Activated T-cell treated with anti-CD3 and anti-CD28 coated beads, Interleukin-2, amount 50 U/mL, for 48 hours (primary cell): Measurements from ENCODE around the gene RIPOR3.
"Not testable (repeated sequence)": the region's sequence is repeated elsewhere in the genome, so short reads cannot be mapped to it uniquely, and the experiment has no call there.

ENCODE experiments used
- DNase-seq, 2 experiments: peaks; one replicate each; pipeline ENCODE4 v3.0.0-alpha.2; 2020

Gene RIPOR3

DNA sequence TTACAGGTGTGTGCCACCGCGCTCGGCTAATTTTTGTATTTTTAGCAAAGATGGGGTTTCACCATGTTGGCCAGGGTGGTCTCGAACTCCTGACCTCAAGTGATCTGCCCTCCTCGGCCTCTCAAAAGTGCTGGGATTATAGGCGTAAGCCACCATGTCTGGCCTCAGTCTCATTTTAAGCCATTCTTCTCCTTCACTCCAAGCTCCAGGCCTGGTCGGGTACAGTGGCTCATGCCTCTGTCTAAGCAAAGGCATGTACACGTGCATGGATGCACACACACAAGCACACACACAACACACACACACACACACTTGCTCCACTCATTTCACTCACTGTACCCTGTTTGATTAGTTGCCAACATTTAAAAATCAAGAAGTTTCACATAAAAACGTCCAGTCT lies 32.3 kb upstream of the RIPOR3 start:
- DNase-seq, result no peak

DNA sequence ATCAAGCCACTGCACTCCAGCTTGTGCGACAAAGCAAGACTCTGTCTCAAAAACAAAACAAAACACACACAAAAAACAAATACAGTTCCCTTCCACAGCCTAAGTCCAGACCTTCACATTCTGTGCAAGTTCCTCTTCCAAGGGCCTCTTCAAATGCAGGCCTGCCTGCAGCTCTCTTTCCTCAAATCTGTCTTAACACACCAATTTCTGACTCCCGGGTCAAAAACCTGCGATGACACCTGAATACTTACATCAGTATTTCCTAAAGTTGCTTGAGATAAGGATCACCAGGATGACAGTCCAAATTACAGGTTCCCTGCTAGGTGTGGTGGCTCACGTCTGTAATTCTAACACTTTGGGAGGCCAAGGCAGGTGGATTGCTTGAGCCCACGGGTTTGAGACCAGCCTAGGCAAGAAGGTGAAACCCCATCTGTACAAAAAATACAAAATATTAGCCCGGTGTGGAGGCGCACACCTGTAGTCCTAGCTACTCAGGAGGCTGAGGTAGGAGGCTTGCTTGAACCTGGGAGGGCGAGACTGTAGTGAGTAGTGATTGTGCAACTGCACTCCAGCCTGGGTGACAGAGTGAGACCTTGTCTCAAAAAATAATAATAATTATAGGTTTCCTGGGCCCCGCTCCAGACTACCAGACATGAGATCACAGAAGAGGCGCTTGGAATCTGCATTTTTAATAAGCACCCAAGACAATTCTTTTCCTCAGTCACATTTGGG lies 31.2 kb upstream of the RIPOR3 start:
- no peak for DNase-seq

DNA sequence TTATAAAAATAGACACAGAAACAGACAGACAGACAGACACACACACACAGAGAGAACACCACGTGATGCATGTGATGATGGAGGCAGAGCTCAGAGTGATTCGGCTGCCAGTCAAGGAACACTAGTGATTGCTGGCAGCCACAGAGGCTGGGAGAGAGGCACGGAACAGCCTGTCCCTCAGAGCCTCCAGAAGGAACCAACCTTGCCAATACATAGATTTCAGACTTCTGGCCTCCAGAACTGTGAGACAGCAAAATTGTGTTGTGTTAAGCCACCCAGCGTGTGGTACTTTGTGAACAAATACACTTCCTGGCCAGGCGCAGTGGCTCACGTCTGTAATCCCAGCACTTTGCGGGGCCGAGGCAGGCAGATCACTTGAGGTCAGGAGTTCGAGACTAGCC lies 30.5 kb upstream of the RIPOR3 start:
- no peak for DNase-seq

DNA sequence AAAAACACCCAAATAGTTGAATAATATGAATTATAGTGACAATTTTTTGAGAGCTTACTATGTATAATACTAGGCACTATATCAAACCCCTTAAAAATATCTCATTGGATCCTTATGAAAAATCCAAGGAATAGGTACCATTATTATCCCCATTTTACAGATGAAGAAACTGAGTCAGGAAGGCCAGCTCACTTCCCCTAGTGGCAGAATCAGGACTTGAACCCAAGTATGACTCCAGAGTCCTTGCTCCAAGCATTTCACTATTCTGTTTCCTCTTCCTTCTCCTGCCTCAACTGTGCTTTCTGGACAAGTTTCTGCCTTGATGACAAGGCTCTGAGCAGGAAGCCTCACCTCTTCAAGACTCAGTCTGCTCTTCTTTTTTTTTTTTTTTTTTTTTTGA lies 29.2 kb upstream of the RIPOR3 start:
- DNase-seq, result no peak

DNA sequence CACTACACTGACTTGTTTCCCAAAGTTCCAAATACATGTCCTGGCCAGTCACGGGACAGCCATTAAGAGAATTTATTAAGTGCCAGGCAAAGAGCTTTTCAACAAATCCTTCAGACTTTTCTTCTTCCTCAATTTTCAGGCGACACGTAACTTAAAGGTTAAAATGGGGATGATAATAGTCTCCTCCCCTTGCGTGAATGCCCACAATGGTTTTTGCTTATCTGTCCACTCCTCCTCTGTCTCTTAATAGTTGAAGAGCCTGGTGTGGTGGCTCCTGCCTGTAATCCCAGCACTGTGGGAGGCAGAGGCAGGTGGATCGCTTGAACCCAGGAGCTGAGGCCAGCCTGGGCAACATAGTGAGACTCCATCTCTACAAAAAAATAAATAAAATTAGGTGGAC lies 28.7 kb upstream of the RIPOR3 start:
- no peak for DNase-seq

DNA sequence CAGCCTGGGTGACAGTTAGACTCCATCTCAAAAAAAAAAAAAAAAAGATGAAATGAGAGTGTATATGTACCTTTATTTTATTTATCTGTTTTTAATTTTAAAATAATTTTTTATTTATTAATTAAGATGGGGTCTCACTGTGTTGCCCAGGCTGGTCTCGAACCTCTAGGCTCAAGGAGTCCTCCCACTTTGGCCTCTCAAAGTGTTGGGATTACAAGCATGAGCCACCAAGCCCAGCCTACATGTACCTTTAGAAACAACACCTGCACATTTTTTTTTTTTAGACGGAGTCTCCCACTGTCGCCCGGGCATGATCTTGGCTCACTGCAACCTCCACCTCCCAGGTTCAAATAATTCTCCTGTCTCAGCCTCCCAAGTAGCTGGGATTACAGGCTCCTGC lies 28.0 kb upstream of the RIPOR3 start:
- no peak for DNase-seq

DNA sequence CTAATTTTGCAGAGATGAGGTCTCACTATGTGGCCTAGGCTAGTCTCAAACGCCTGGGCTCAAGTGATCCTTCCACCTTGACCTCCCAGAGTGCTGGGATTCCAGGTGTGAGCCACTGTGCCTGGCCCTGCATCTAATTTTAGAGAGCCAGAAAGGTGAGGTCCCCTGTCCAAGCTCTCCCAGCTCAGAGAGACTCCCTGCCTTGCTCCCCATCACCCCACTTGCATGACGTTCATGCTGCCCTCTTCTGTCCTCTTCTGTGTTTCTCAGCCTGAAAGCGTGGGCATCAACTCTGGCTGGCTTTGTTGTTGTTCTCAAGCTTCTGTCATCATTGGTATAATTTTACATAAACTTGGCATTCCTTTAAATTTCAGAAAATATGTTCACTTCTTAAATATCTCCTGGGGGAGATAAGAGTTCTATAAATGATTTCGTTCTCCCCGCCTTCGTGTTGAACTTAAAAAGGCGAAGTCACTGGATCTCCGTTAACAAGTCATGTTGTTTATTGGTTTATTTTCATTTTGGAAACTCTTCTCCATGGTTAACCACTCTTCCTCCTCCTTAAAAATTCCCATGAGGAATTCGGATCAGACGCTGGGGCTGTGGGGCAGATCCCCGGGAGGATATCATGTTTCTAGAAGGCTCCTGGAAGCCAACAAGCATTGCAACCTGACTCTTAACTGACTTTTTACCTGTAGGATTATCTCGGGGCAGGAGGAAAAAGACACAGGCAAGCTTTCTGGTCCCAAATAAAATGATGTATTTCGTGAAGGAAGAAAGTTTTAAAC lies 26.8 kb upstream of the RIPOR3 start:
- no peak for DNase-seq

DNA sequence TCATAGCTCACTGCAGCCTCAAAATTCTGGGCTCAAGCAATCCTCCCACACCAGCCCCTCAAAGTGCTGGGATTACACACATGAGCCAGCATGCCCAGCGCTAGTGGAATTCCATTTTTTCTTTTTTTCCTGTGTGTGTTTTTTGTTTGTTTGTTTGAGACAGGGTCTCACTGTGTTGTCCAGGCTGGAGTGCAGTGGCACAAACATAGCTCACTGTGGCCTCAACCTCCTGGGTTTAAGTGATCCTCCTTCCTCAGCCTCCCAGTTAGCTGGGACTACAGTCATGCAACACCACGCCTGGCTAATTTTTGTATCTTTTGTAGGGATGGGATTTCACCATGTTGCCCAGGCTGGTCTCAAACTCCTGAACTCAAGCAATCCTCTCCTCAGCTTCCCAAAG lies 26.0 kb upstream of the RIPOR3 start:
- DNase-seq, result no peak

DNA sequence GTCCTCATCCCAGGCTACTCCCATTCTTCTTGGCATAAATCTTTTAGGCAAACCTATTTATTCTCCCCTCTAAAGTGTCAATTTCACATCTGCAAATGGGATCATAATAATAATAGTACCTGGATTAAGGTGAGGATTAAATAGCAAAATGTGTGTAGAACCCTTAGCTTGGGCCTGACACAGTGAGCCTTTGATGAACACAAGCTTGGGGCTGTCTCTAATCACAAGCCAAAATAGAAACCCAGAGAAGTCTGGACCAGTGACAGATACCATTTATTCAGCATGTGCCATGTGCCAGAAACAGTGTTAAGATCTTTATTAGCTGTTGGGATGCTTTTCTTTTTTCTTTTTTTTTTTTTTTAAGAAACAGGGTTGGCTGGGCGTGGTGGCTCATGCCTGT lies 25.2 kb upstream of the RIPOR3 start:
- no peak for DNase-seq

DNA sequence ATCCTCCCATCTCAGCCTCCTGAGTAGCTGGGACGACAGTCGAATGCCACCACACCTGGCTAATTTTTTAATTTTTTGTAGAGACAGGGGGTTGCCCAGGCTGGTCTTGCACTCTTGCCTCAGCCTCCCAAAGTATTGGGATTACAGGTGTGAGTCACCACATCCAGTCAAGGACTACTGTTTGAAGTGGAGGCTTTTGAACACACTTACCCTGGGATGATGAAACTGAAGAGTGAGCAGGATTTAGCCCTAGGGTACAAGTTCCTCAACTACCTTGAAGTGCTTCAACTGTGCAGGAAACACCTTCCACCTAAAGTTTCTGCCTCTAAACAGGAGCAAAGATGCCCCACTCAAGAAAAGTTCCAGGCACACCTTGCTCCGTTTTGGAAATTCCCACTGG lies 24.4 kb upstream of the RIPOR3 start:
- no peak for DNase-seq

DNA sequence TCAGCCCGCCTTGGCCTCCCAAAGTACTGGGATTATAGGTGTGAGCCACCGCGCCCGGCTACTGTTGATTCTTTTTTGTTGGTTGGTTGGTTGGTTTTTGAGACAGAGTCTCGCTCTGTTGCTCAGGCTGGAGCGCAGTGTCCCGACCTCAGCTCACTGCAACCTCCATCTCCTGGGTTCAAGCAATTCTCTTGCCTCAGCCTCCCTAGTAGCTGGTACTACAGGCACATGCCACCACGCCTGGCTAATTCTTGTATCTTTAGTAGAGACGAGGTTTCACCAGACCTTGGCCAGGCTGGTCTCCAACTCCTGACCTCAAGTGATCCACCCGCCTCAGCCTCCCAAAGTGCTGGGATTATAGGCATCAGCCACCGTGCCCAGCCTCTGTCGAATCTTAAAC lies 23.1 kb upstream of the RIPOR3 start:
- DNase-seq, result not testable (repeated sequence)

DNA sequence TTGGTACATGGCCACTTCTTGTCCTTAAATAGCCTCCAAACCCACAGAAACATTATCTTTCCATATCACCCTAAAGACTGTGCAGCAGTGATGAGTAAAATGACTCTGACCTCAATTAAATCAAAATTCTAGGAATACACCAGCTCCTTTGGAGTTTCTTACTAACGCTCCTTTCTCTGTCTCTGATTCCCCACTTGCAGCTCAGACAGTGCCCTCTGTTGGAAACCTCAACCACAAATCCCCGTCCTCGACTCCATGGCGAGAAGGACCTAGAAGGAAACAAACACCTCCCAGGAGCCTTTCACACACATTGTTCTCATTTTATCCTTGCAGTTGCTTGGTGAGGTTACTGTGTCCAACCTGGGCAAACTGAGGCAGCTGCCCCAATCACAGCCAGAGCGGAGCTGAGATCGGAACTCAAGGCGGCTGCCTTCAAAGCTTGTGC lies 22.3 kb upstream of the RIPOR3 start:
- no peak for DNase-seq

DNA sequence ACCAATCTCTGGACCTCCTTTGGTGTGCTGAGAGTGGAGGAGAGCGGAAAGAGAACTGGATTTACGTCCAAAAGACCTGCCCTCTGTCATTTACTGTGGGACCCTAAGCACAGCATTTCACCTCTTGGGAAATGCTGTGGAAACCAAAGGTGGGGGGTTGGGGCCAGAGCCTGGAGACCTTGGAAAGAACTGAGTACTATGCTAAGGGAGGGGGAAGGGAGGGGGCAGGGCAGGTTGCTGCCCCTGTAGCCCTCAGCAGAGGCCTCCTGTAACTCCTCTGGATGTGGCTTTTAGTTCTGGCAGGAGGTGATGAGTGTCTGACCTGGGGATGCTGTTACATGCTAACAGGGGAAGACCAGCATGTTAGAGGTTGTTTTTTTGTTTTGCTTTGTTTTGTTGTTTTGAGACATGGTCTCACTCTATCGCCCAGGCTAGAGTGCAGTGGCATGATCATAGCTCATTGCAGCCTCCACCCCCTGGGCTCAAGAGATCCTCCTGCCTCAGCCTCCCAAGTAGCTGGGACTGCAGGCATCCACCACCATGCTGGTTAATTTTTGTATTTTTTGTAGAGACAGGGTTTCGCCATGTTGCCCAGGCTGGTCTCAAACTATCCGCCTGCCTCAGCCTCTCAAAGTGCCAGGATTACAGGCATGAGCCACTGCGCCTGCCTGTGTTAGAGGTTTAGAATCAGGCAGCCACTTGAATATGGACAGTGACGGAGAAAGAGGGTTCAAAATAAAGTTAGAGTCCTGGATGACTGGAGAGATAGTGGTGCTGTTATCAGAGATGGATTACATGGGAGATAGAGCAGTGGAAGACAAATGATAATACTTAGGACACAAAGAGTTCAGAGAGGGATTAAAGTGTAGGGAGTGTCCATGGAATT lies 21.7 kb upstream of the RIPOR3 start:
- DNase-seq, result no peak

DNA sequence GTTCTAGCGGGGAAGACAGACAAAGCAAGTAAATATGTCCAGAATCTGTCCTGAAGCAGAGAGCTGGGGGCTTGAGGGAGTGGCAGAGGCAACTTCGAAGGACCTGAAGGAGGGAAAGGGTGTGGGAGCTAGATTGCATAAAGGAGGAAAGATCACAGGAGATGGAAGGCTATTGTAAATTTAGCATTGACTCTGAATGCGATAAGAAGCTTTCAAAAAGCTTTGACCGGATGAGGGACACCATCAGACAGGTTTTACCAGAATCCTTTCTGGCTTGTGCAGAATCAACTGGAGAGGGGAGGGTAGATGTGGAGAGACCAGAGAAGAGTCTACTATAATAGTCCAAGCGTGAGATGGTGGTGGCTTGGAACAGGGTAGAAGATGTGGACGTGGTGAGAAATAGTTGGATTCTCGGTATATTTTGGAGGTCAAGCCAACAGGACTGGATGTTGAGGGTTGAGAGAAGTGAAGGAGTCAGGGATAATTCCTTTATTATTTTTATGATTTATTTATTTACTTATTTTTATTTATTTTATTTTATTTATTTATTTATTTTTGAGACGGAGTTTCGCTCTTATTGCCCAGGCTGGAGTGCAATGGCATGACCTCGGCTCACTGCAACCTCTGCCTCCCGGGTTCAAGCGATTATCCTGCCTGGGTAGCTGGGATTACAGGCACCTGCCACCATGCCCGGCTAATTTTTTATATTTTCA lies 19.9 kb upstream of the RIPOR3 start:
- no peak for DNase-seq

DNA sequence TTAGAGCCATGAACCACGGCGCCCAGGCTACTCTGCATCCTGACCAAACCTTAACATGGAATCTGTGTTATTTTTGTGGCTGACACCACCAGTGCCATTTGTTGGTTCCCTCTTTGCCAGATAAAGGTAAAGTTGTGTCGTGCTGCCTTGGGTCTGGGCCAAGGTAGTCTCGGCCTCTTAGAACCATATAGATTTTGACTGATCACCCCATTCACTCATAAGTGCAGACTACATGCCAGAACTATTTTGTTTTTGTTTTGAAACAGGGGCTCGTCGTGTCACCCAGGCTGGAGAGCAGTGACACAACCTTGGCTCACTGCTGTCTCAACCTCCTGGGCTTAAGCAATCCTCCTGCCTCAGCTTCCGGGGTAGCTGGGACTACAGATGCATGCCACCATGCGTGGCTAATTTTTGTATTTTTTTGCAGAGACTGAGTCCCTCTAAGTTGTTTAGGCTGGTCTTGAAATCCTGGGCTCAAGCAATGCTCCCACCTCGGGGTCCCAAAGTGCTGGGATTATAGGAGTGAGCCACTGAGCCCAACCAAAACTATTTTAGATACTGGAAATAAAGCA lies 19.2 kb upstream of the RIPOR3 start:
- no peak for DNase-seq

DNA sequence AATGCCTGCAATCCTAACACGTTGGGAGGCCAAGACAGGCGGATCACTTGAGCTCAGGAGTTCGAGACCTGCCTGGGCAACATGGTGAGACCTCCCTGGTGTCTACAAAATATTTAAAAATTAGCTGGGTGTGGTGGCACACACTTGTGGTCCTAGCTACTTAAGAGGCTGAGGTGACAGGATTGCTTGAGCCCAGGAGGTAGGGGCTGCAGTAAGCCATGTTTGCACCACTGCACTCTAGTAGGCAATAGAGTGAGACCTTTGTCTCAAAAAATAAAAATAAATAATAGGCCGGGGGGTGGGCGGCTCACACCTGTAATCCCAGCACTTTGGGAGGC lies 18.3 kb upstream of the RIPOR3 start:
- no peak for DNase-seq

DNA sequence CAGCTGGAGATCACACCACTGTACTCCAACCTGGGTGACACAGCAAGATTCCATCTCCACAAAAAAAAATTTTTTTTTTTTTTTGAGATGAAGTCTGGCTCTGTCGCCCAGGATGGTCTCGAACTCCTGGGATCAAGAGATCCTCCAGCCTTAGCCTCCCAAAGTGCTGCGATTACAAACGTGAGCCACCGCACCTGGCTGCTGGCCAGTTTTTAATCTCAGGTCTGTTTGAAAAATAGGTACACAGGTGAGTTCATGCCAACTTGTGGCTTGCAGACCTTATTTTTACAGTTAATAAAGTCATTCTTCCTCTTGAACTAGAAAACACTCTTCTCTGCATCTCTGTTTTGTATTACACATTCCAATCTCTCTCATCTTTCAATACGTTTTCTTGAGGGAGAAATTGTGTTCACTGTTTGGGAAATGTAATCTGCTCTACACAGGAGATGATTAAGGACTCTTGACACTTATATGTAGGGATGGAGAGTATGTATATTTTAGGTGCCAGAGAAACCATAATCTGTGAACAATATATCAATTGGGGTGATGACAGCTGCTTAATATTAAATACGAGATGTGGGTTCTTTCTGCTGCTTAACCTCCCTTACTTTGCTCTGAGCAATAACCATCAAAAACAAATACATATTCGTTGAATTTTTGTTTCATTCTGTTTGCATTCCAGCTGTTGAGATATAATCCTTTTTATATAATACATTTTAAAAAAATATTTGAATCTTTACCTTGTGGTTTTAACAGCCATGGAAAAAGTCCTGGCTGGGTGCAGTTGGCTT lies 17.7 kb upstream of the RIPOR3 start:
- DNase-seq, result no peak

DNA sequence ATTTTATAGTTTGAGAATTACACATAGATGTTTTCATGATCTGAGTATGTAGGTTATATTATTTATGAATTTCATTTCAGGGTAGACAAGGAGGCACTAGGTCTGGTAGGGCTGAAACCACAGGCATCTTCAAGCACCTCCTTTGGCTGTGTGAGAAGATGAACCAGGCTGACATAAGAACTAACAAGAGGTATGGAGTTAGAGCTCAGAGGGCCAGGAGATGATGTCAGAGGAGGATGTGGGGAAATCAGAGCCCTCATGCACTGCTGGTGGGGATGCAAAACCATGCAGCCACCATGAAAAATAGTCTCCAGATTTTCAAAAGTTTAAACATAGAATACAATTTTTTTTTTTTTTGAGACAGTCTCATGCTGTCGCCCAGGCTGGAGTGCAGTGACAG lies 13.6 kb upstream of the RIPOR3 start:
- DNase-seq, result no peak

DNA sequence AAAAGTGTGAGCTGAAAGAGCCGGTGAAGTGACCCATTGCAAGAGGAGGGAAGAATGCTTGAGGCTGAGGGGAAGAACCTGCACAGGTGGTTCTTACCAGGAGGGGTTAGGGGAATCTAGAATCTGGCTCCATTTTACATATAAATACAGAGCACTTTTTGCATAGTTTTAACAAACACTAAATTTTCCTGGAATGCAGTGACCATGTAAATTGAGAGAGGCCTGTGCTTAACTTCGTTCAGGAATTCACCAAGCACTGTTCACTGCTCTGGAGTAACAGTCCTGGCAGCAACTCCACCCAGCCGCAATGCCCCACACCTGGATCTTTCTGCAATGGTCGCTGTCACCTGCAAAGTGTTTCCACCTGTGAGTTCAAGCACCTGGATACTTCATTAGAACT lies 13.2 kb upstream of the RIPOR3 start:
- DNase-seq, result no peak

DNA sequence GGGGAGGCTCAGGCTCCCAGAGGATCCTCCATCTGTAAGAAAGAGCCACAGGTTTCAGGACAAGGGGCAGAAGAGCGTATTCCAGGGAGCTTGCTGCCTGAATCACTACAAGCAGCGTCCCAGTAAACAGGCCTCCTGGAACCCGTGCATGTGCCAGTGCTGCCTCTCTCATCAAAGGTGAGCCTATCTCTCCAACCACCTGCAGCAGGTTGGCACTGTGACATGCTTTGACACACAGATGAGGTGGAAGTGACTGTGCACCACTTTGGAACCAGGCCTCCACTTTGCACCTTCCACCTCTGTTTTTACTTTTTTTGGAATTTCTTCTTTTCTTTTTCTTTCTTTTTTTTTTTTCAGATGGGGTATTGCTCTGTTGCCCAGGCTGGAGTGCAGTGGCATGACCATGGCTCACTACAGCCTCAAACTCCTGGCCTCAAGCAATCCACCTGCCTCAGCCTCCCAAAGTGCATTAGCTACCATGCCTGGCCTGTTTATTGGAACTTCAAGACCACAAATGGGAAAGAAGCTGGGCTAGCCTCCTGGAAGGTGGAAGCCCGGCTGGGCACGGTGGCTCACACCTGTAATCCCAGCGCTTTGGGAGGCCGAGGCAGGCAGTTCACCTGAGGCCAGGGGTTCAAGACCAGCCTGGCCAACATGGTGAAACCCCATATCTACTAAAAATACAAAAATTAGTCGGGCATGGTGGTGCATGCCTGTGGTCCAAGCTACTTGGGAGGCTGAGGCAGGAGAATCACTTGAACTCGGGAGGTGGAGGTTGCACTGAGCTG lies 12.5 kb upstream of the RIPOR3 start:
- not testable (repeated sequence) for DNase-seq
